DND-41 (cell line): Measurements from ENCODE around the gene WFS1.

Experiments
- ATAC-seq: fragments of 200-7000 bp; cut with Tn5 transposase; 3 replicates; pipeline ENCODE4 v1.9.1; 2021; ENCODE audit warnings: low read depth; ENCODE audit not compliant: insufficient read depth
- DNase-seq: peaks from one replicate; pipeline ENCODE4 v3.0.0-alpha.2; 2020
- H2AFZ ChIP-seq: 2 replicates; pipeline ENCODE4 v1.6.0; 2012; ENCODE audit warnings: low read depth, low read length
- H3K27ac ChIP-seq: 2 replicates; pipeline ENCODE4 v1.5.1; 2012; ENCODE audit warnings: low read length, inconsistent platforms
- H3K27me3 ChIP-seq: fragments of 200-600 bp; sonication (generic); 2 replicates; pipeline ENCODE4 v1.6.0; 2012; ENCODE audit warnings: low read length, mild to moderate bottlenecking, inconsistent platforms; ENCODE audit not compliant: insufficient read depth, poor library complexity
- H3K36me3 ChIP-seq: 2 replicates; pipeline ENCODE4 v1.5.1; 2012; ENCODE audit warnings: low read length, inconsistent platforms; ENCODE audit not compliant: insufficient read depth
- H3K4me1 ChIP-seq: 2 replicates; pipeline ENCODE4 v1.5.1; 2012; ENCODE audit warnings: mild to moderate bottlenecking, low read length; ENCODE audit not compliant: insufficient read depth
- H3K4me2 ChIP-seq: 2 replicates; pipeline ENCODE4 v1.6.0; 2012; ENCODE audit warnings: mild to moderate bottlenecking, moderate library complexity, low read length, inconsistent platforms; ENCODE audit not compliant: insufficient read depth
- H3K4me3 ChIP-seq, 2 experiments: fragments of 200-600 bp in 1 of 2; shearing (Covaris generic) in 1 of 2; 2 replicates each; pipeline ENCODE4 v1.5.1; 2012 to 2016; ENCODE audit warnings: inconsistent platforms in 2 of 2, low read length in 2 of 2, mild to moderate bottlenecking in 2 of 2, low read depth in 1 of 2, moderate library complexity in 1 of 2
- H3K79me2 ChIP-seq: 2 replicates; pipeline ENCODE4 v1.6.0; 2012; ENCODE audit warnings: low read length, inconsistent platforms; ENCODE audit not compliant: insufficient read depth
- H3K9ac ChIP-seq: 2 replicates; pipeline ENCODE4 v1.6.0; 2012; ENCODE audit warnings: low read depth, mild to moderate bottlenecking, inconsistent platforms, low read length, moderate library complexity
- H3K9me3 ChIP-seq: 2 replicates; pipeline ENCODE4 v1.5.1; 2012; ENCODE audit warnings: low read length, moderate library complexity, mild to moderate bottlenecking, inconsistent platforms; ENCODE audit not compliant: insufficient read depth, severe bottlenecking
- H4K20me1 ChIP-seq: 2 replicates; pipeline ENCODE4 v1.6.0; 2012; ENCODE audit warnings: low read length; ENCODE audit not compliant: insufficient read depth
- CTCF ChIP-seq: IDR thresholded peaks from 2 replicates; pipeline ENCODE4 v1.5.1; 2012; ENCODE audit warnings: borderline replicate concordance, low read length, moderate library complexity, mild to moderate bottlenecking; ENCODE audit not compliant: poor library complexity, severe bottlenecking; ENCODE audit errors: extremely low read depth
- EZH2 ChIP-seq: IDR thresholded peaks from 3 replicates; pipeline ENCODE4 v1.6.1; 2012; ENCODE audit warnings: borderline replicate concordance, low read depth, mild to moderate bottlenecking, moderate library complexity, low read length, inconsistent platforms; ENCODE audit not compliant: severe bottlenecking

WFS1 gene

GRCh38 chr4:6292376-6293096 lies 22.9 kb downstream of the WFS1 start:
- no peak overlapping the region for H3K9ac ChIP-seq
- no peak overlapping the region for H3K4me2 ChIP-seq
- ATAC-seq: no peak
- no peak overlapping the region for H3K27ac ChIP-seq
- H3K36me3 ChIP-seq: no peaks in the 10 kb centered on the region
- no peak for TF ChIP-seq EZH2
- no peak for TF ChIP-seq CTCF
- H3K79me2 ChIP-seq: no peaks in the 10 kb centered on the region
- H3K4me1 ChIP-seq: no peaks in the 10 kb centered on the region
- no peak overlapping the region for H2AFZ ChIP-seq
- no peaks in the 10 kb centered on the region for H3K9me3 ChIP-seq
- 0 out of 2 replicates have a peak, but pooled peaks cover 4% of the 10 kb centered on the region for H4K20me1 ChIP-seq
- H3K4me3 ChIP-seq: no peak overlapping the region
- DNase-seq: no peak
- peaks cover 2% of the 10 kb centered on the region for H3K27me3 ChIP-seq

- no peak for ATAC-seq
Measured at GRCh38 chr4:6293097-6293445, 23.4 kb downstream of the WFS1 start.

GRCh38 chr4:6293661-6294060 lies 24.0 kb downstream of the WFS1 start:
- H3K9ac ChIP-seq: no peak overlapping the region
- no peak overlapping the region for H2AFZ ChIP-seq
- no peak overlapping the region for H3K4me3 ChIP-seq
- no peak overlapping the region for H3K4me2 ChIP-seq
- no peaks in the 10 kb centered on the region for H3K36me3 ChIP-seq
- no peaks in the 10 kb centered on the region for H3K9me3 ChIP-seq
- 0 out of 2 replicates have a peak, but pooled peaks cover 4% of the 10 kb centered on the region for H4K20me1 ChIP-seq
- no peak for DNase-seq
- H3K27ac ChIP-seq: no peak overlapping the region
- H3K4me1 ChIP-seq: no peaks in the 10 kb centered on the region
- H3K79me2 ChIP-seq: no peaks in the 10 kb centered on the region
- H3K27me3 ChIP-seq: peaks cover 1% of the 10 kb centered on the region
- ATAC-seq: no peak
- TF ChIP-seq CTCF (no peak), EZH2 (no peak)

More at GRCh38 chr4:6293097-6293445, 23.4 kb downstream of the WFS1 start:
- Histone ChIP-seq H4K20me1 (0 out of 2 replicates have a peak, but pooled peaks cover 4% of the 10 kb centered on the region), H3K27ac (no peak overlapping the region), H3K9ac (no peak overlapping the region), H3K27me3 (peaks cover 2% of the 10 kb centered on the region), H3K9me3 (no peaks in the 10 kb centered on the region), H3K36me3 (no peaks in the 10 kb centered on the region), H3K79me2 (no peaks in the 10 kb centered on the region), H3K4me2 (no peak overlapping the region), H3K4me3 (no peak overlapping the region), H2AFZ (no peak overlapping the region), H3K4me1 (no peaks in the 10 kb centered on the region)
- no peak for DNase-seq
- TF ChIP-seq CTCF: no peak
- TF ChIP-seq EZH2: no peak
